Measurements from ENCODE around the gene NDE1.

DNA sequence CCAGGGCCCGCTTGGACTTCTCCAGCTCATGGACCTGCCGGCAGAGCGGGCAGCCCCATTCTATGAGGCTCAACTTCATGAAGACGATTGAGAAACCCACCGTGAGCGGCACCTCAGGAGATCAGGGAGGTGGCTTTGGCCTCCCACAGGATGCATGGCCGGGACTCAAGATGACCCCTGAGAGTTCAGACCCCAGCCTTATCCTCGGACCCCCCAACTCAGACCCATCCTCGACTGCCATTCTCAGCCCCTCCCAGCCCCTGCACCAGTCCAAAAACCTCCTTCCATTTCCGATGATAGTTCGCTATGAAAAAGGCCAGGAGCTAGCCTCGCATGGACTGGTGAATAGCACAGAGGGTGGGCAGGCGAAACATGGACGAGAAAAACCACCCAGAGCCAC is 71.0 kb downstream of the NDE1 start:
- TF ChIP-seq, protein P1, sequence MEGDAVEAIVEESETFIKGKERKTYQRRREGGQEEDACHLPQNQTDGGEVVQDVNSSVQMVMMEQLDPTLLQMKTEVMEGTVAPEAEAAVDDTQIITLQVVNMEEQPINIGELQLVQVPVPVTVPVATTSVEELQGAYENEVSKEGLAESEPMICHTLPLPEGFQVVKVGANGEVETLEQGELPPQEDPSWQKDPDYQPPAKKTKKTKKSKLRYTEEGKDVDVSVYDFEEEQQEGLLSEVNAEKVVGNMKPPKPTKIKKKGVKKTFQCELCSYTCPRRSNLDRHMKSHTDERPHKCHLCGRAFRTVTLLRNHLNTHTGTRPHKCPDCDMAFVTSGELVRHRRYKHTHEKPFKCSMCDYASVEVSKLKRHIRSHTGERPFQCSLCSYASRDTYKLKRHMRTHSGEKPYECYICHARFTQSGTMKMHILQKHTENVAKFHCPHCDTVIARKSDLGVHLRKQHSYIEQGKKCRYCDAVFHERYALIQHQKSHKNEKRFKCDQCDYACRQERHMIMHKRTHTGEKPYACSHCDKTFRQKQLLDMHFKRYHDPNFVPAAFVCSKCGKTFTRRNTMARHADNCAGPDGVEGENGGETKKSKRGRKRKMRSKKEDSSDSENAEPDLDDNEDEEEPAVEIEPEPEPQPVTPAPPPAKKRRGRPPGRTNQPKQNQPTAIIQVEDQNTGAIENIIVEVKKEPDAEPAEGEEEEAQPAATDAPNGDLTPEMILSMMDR (IDR thresholded peaks at IDR 0.05), result no peak
- TF ChIP-seq POLR2A (IDR thresholded peaks at IDR 0.05), result no peak
